GM12873 (cell line): Measurements from ENCODE around the gene DCAF11.
A peak's percentile ranks its signal among the peaks of the same experiment; 100 is the strongest.

Experiments used
- TF ChIP-seq, protein P1 (sequence below): IDR thresholded peaks from 2 replicates; pipeline ENCODE4 v1.5.1; 2012; ENCODE audit warnings: low read depth, mild to moderate bottlenecking, moderate library complexity, low read length, control low read depth; ENCODE audit not compliant: insufficient read depth; ENCODE audit errors: missing control alignments

Gene DCAF11

GRCh38 chr14:24157331-24157730 is 42.8 kb downstream of the DCAF11 start:
- TF ChIP-seq, protein P1, sequence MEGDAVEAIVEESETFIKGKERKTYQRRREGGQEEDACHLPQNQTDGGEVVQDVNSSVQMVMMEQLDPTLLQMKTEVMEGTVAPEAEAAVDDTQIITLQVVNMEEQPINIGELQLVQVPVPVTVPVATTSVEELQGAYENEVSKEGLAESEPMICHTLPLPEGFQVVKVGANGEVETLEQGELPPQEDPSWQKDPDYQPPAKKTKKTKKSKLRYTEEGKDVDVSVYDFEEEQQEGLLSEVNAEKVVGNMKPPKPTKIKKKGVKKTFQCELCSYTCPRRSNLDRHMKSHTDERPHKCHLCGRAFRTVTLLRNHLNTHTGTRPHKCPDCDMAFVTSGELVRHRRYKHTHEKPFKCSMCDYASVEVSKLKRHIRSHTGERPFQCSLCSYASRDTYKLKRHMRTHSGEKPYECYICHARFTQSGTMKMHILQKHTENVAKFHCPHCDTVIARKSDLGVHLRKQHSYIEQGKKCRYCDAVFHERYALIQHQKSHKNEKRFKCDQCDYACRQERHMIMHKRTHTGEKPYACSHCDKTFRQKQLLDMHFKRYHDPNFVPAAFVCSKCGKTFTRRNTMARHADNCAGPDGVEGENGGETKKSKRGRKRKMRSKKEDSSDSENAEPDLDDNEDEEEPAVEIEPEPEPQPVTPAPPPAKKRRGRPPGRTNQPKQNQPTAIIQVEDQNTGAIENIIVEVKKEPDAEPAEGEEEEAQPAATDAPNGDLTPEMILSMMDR: no peak

DNA sequence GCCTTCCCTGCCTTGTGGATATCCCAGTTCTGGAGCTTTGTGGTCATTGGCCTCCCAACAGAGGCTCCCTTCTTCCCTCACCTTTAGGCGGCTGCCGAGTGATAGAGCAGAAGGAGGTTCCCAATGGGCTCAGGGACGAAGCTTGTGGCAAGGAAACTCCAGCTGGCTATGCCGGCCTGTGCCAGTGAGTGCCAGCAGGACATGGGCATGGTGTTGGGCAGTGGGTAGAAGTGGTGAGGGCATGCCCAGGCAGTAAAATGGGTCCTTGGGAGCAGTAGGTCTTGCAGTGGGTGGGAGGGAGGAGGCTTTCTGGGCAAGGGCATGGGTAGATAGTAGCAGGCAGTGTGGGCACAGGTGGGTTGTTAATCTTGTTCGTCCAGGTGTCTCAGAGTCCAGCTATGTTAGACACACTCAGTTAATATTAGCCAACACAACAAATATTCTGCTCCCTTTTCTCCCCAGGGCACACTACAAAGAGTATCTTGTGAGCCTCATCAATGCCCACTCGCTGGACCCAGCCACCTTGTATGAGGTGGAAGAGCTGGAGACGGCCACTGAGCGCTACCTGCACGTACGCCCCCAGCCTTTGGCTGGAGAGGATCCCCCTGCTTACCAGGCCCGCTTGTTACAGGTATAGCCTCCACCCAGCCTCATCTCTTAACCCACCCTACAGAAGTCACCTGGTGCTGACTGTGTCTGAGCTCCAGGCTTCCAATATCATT is 45.4 kb downstream of the DCAF11 start:
- TF ChIP-seq, protein P1: no peak

GRCh38 chr14:24160499-24160849 is 45.9 kb downstream of the DCAF11 start:
- TF ChIP-seq, protein P1: no peak

GRCh38 chr14:24160850-24161804 is 46.5 kb downstream of the DCAF11 start, which contains the start of gene IRF9:
IRF9 (plus strand) TSS chr14:24161265; CDS start chr14:24162145, 880 bp downstream.
- TF ChIP-seq, protein P1: peak; percentile 94

GRCh38 chr14:24162093-24162492 is 47.5 kb downstream of the DCAF11 start:
- TF ChIP-seq, protein P1: no peak

- TF ChIP-seq, protein P1: no peak
Measured at GRCh38 chr14:24164518-24164991, 50.0 kb downstream of the DCAF11 start.

DNA sequence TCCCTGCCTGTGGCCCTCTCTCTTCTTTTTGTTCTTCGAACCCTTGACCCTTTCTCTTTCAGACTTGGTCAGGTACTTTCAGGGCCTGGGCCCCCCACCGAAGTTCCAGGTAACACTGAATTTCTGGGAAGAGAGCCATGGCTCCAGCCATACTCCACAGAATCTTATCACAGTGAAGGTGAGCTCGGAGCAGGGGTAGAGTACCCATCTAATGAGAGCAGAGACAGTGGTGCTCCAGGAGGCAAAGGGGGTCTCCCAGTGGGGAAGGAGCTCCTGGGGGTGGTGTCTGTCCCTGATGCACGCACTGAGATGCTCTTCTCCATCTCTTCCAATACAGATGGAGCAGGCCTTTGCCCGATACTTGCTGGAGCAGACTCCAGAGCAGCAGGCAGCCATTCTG is 51.2 kb downstream of the DCAF11 start:
- TF ChIP-seq, protein P1: no peak
